NOMO-1 treated with DMSO at 0.1 percent for 48 hours (cell line): ENCODE results near the gene ST14.
"Not testable (repeated sequence)": the region's sequence is repeated elsewhere in the genome, so short reads cannot be mapped to it uniquely, and the experiment has no call there.

Experiments used
- DNase-seq: peaks from one replicate; lab custom pipeline; 2025; ENCODE audit not compliant: unreplicated experiment; lab: John Stamatoyannopoulos, UW

The ST14 gene

DNA sequence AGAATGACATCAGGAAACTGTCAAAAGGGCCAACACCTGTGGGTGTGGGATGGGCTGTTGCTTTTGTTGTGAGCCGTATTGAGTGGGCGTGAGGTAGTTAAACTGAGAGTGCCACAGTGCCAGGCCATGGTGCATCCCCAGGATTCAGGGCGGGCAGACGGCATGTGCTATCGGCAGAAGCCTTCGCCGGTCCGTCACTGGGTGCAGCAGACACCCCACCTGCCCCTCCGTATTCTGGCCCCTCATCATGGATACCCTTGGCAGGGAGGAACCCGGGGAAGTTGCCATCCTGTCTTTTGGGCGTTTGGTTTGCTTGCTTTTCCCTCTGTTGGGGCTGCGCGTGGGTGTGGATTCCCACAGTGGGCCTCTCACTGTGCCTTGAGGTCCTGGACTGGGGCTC, 27.5 kb downstream of the ST14 start:
- DNase-seq = no peak

- no peak for DNase-seq
Measured at GRCh38 chr11:130188047-130188446, 28.5 kb downstream of the ST14 start.

DNA sequence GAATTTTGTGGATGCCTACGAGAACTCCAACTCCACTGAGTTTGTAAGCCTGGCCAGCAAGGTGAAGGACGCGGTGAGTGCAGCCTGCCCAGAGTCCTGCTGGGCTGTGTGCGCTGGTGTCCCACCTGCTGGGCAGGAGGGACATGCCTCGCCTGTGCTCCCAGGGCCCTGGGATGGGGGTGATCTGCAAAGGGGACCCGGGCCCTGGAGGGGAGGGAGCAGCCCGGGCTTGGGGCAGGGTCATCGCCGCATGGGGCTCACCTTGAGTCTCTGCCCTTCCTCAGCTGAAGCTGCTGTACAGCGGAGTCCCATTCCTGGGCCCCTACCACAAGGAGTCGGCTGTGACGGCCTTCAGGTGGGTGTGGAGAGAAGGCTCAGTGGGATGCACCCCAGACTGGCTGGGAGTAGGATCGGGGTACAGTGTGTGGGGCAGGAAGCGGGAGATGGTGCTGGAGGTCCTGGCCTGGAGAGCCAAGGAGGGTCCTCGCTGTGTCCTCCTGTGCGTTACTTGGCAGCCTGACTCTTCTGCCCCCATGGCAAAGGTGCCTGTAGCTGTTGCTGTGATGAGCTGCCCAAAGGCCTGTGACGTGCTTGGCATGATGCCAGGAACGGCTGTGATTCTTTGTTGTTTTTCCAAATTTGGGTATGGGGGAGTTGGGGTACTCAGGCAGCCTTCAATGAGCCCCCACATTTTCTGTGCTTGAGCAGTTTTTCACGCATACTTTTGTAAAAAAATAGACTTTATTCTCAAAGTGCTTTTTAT, 29.2 kb downstream of the ST14 start:
- DNase-seq = no peak

DNA sequence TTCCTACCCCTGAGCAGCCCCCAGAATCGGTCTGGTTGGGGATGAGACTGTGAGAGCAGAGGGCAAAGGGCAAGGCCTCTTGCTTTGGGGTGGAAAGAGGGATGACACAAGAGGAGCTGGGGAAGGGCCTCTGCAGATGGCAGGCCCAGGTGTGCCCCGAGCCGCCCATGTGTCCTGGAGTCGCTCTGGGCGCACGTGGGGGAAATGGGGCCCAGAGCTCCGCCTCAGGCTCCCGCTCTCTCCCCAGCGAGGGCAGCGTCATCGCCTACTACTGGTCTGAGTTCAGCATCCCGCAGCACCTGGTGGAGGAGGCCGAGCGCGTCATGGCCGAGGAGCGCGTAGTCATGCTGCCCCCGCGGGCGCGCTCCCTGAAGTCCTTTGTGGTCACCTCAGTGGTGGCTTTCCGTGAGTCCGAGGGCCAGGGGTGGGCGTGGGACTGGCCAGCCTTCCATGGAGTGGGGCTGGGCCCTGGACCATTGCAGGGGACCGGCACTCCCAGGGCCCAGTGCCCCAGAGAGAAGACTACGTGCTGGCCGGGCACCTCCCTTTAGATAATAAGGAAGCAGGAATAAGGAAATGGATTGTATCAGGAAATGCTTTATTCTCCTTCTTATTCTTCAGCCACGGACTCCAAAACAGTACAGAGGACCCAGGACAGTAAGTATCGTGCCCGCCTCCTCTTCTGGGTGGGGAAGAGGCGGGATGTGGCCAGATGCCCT, 30.1 kb downstream of the ST14 start:
- no peak for DNase-seq

DNA sequence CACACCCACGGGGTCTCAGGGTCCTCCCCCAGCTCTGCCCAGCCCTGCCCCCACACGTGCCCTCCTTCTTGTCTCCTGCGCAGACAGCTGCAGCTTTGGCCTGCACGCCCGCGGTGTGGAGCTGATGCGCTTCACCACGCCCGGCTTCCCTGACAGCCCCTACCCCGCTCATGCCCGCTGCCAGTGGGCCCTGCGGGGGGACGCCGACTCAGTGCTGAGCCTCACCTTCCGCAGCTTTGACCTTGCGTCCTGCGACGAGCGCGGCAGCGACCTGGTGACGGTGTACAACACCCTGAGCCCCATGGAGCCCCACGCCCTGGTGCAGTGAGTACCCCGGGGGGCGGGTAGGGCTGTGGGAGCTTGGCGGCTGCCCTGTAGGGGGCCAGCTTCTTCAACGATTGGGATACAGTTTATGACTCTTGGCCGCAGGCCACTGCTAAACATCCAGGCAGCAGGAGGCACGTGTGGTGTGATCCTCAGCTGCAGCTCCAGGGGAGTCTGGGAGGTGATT, 30.8 kb downstream of the ST14 start:
- DNase-seq = no peak

GRCh38 chr11:130191896-130192295, 32.3 kb downstream of the ST14 start:
- no peak for DNase-seq

DNA sequence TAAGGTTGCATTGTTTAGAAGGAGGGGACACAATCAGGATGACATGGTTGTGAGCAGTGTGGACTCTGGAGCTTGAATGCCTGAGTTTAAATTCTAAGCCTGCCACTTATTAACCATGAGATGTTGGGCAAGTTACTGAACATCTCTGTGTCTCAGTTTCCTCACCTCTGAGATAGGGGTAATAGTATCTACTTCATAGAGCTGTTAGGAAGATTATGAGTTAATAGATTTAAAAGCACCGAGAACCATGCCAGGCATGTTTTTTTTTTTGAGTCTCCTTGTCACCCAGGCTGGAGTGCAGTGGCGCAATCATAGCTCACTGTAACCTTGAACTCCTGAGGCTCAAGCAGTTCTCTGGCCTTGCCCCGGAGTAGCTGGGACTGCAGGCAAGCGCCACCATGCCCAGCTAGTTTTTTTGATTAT, 33.3 kb downstream of the ST14 start:
- DNase-seq = no peak

- not testable (repeated sequence) for DNase-seq
Measured at GRCh38 chr11:130193551-130193950, 34.0 kb downstream of the ST14 start.

DNA sequence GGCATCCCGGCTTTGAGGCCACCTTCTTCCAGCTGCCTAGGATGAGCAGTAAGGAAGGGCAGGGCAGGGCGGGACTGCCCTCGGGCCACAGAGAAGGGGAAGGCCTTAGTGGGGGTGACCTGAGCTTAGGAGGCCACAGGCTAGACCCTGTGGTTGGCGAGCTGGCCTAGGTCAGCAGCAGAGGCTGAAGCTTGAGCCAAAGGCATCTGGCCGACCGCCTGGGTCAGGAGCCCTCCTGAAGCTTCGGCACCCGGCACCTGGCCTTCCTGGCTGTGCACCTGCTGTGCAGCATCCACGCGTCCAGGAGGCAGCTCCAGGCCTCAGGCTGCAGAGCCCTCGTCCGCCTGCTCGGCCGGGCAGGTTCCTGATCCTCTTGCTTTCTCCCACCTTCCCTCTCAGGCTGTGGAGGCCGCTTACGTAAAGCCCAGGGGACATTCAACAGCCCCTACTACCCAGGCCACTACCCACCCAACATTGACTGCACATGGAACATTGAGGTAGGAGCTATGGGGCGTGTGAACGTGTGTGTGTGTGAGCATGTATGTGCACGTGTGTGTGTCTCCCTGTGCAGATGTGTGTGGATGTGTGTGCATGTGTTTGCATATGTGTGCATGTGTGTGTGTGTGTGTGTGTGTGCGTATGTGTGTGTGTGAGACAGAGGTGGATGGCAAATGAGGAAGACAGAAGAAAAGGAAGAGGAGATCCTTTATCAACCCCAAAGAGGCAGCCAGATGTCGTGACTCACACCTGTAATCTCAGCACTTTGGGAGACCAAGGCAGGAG, 34.9 kb downstream of the ST14 start:
- DNase-seq = no peak

GRCh38 chr11:130197386-130198035, 37.9 kb downstream of the ST14 start:
- no peak for DNase-seq

GRCh38 chr11:130198292-130198691, 38.7 kb downstream of the ST14 start:
- DNase-seq = no peak

- no peak for DNase-seq
Measured at GRCh38 chr11:130198964-130199363, 39.4 kb downstream of the ST14 start.

DNA sequence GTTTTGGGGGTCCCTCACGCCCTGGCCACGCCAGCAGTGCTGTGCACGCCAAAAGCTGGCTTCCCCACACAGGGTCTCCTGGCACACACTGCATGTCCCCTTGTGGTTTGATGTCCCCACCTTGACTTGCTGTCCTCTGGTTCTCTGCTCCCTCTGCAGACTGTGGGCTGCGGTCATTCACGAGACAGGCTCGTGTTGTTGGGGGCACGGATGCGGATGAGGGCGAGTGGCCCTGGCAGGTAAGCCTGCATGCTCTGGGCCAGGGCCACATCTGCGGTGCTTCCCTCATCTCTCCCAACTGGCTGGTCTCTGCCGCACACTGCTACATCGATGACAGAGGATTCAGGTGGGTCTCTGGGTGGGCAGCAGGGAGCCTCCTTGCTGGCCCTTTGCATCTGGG, 40.2 kb downstream of the ST14 start:
- no peak for DNase-seq

- DNase-seq = no peak
Measured at GRCh38 chr11:130201026-130201425, 41.4 kb downstream of the ST14 start.

GRCh38 chr11:130202009-130202817, 42.6 kb downstream of the ST14 start:
- peak; percentile 52 for DNase-seq

DNA sequence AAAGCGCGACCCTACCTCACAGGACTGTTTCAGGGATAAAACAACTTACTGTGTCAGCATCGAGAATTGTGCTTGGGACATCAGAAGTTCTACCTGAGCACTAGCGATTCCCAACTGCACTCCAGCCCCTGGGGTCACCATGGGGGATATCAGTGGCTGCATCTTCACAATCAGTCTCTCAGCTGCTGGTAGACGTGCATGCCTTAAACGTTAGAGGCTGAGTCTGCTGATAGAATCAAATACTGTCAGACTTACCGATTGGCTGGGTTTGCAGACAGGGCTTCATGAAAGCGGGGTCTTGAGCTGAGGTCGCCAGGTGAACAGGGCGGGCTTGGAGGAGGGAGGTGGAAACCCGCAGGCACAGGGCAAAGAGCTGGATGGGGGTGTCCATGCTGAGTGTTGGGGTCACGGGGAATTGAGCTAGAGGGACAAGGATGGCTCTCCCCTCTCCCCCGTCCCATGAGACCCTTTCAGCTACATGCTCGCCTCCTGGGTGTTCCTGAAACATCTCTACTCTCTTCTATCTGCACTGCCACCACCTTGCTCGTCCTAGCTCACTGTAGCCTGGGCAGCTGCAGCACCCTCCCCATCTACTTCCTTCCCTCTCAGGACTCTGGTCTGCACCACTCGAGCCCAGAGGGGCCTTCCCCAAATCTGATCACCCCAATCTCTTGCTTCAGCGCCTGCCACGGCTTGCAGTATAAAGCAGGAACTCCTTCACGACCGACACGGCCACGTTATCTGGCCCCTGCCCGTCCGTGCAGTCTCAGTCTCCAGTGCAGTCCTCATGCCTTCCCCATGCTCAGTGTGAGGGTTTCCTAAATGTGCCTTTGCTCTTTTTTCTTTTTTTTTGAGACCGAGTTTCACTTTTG, 43.5 kb downstream of the ST14 start:
- no peak for DNase-seq

DNA sequence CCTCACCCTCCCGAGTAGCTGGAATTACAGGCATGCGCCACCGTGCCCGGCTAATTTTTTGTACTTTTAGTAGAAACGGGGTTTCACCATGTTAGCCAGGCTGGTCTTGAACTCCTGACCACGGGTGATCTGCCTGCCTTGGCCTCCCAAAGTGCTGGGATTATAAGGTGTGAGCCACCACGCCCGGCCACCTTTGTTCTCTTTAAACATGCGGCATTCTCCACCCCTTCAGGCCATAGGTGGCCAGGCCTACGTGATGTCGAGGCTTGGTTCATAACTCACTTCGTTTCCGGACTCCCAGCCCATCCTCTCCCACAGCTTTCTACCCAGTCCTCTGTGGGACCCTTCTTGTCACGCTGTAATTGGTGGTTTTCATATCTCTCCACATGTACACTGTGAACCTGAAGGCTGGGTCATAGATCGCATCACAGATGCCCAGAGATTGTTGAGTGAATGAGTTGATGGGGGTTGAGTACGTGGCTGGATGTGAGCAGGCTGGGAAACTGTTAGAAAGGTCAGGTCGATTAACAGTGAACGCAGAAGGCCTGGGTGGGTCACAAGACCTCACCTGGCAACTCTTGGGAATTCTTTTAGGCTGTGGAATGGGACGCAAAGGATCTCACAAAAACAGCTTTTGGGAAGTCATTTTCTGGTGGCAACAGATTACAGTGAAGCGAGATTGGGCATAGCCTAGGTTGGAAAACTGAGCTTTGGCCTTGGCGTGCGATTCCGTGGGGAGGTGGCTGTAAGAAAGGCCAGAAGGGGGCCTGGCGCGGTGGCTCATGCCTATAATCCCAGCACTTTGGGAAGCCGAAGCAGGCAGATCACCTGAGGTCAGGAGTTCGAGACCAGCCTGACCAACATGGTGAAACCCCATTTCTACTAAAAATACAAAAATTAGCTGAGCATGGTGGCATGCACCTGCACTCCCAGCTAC, 44.5 kb downstream of the ST14 start:
- no peak for DNase-seq

DNA sequence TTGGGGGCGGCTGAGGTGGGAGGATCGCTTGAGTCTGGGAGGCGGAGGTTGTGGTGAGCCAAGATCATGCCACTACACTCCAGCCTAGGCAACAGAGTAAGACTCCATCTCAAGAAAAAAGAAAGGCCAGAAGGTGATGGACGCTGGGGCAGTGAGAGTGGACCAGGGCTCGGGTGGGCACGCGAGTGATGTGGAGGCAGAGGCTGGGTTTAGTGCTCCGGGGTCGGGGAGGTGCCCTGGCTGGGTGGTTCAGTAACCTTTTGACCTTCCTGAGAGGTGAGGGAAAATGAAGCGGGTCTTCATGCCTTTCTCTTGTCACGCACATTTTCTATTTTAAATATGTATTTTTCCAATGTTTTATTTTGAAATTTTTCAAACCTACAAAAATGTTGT, 45.1 kb downstream of the ST14 start:
- DNase-seq = no peak
